Vein endothelial cell (primary cell): ENCODE data around the gene RASA4. TPM values are rescaled to one million over a fixed set of nuclear protein-coding genes. Genes with fewer than 3 reads are reported as not detected.

Experiments
- small RNA-seq: library from RNA; depleted of rRNA; stranded (forward); fragments of <200 nt; gene quantifications from one replicate; pipeline ENCODE3, GENCODE V24; 2012
- total RNA-seq: library from RNA; depleted of rRNA; stranded (reverse); fragments of >200 nt; gene quantifications from 2 replicates; pipeline ENCODE4 v1.2.3, GENCODE V29; 2012

The RASA4 gene
- 11.1 and 30.4 TPM in 2 replicates for total RNA-seq

DNA sequence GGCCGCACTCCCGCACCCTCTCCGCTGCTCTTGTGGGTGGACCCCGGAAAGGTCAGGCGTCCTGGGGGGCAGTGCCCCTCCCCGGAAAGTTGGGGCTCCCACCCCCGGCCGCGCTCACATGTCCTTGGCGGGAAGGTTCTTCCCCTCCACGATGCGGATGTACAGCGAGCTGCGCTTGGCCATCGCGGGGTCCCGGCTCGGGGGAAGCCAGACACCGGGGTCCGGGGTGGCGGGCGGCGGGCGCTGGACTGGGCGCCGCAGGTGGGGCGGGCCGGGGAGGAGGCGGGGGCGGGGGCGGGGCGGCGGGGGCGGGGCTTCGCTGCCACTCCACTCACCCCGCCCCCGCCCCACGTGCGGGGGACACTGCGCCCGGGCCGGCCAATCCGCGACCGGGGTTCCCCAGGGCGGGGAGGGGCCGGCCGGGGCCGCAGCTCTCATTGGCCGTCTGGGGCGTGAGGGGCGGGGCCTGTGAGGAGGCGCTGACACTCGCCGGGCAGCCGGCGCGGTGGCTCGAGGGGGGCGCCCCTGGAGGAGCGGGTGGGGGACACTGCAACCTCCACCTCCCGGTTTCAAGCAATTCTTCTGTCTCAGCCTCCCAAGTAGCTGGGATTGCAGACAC is at the start of gene RASA4:
Gene RASA4 (minus strand): TSS at position 250 of the 619 bp plus-strand sequence. CDS start 67 bp downstream, at position 183.

GRCh38 chr7:102649924-102650323 is 33.4 kb upstream of the RASA4 start, which contains the start of gene SPDYE2B:
Gene SPDYE2B, plus strand, starts transcription at chr7:102650319. Its CDS starts 2,030 bp downstream, at chr7:102652349.

GRCh38 chr7:102642691-102643090 is 26.1 kb upstream of the RASA4 start, which contains the start of gene UPK3BL1:
Gene UPK3BL1, minus strand, starts transcription at chr7:102642791. Its CDS starts 50 bp downstream, at chr7:102642741.

GRCh38 chr7:102572261-102573239 is 44.0 kb downstream of the RASA4 start, which contains the start of gene POLR2J3:
Gene POLR2J3, minus strand, starts transcription at chr7:102572583. Its CDS starts 62 bp downstream, at chr7:102572521.

GRCh38 chr7:102550808-102551422 is 65.6 kb downstream of the RASA4 start, which contains the start of gene SPDYE2:
Gene SPDYE2, plus strand, starts transcription at chr7:102551226. Its CDS starts 2,030 bp downstream, at chr7:102553256.

GRCh38 chr7:102543596-102543995 is 73.0 kb downstream of the RASA4 start, which contains the start of gene UPK3BL2:
Gene UPK3BL2, minus strand, starts transcription at chr7:102543696. Its CDS starts 60 bp downstream, at chr7:102543636.

Small RNA genes within 50 kb of the gene (small RNA-seq; reads per million reads assigned to genes)
- gene UPK3BL1: not detected

Other genes starting within 250 kb of the RASA4 start
- gene PRKRIP1, start 220.4 kb downstream of the RASA4 start, total RNA-seq: 15.0 and 16.9 TPM in 2 replicates
- gene ORAI2, start 183.2 kb downstream of the RASA4 start, total RNA-seq: 97.0 and 97.1 TPM in 2 replicates
- 13.1 and 17.3 TPM in 2 replicates for gene ALKBH4, start 151.9 kb downstream of the RASA4 start, total RNA-seq
- gene LRWD1, start 151.8 kb downstream of the RASA4 start, total RNA-seq: 27.2 and 29.4 TPM in 2 replicates
- gene POLR2J, start 137.8 kb downstream of the RASA4 start, total RNA-seq: 41.8 and 66.6 TPM in 2 replicates
- gene RASA4B, start 99.0 kb downstream of the RASA4 start, total RNA-seq: 3.8 and 15.4 TPM in 2 replicates
- 2.5 and 2.9 TPM in 2 replicates for gene UPK3BL2, start 73.1 kb downstream of the RASA4 start, total RNA-seq
- gene SPDYE2, start 65.5 kb downstream of the RASA4 start, total RNA-seq: not detected in 2 replicates
- 85.0 and 93.7 TPM in 2 replicates for gene POLR2J3, start 44.2 kb downstream of the RASA4 start, total RNA-seq
- 11.5 and 17.3 TPM in 2 replicates for gene UPK3BL1, start 26.0 kb upstream of the RASA4 start, total RNA-seq
- not detected in 2 replicates for gene SPDYE2B, start 33.6 kb upstream of the RASA4 start, total RNA-seq
- gene POLR2J2, start 54.9 kb upstream of the RASA4 start, total RNA-seq: 5.3 and 8.5 TPM in 2 replicates
- gene FAM185A, start 132.2 kb upstream of the RASA4 start, total RNA-seq: 7.2 and 8.1 TPM in 2 replicates